Left ventricle myocardium superior (tissue), 1 donor: ENCODE data around the gene KRAS. TPM values are rescaled to one million over a fixed set of nuclear protein-coding genes. Genes with fewer than 3 reads are reported as not detected.
"Not testable (repeated sequence)": the region's sequence is repeated elsewhere in the genome, so short reads cannot be mapped to it uniquely, and the experiment has no call there.

Experiments used
- ATAC-seq: fragments of 200-7000 bp; cut with Tn5 transposase; one replicate; pipeline ENCODE4 v1.9.1; 2020; ENCODE audit warnings: mild to moderate bottlenecking, moderate library complexity
- DNase-seq: peaks from one replicate; pipeline ENCODE4 v3.0.0-alpha.2; 2020
- intact Hi-C: fragments of 100-400 bp; cut with micrococcal nuclease; formaldehyde crosslinking; loops from one replicate; pipeline ENCODE4 v1.11.0; 2022
- long read RNA-seq: library from polyadenylated mRNA; unstranded; transcript quantifications from one replicate; pipeline ENCODE4 v2.0.0, GENCODE V29; 2021
- total RNA-seq: library from RNA; stranded (reverse); fragmentation: NEBNext Ultra II Directional; extraction: Animal tissue kit (Norgen Biotek cat#: 25700); gene quantifications from one replicate; pipeline ENCODE4 v1.2.1, GENCODE V29; 2021
- donor health status: DM: no; HTN: yes; CAD: no; lungs with severe emphysema.

KRAS gene
- 12.1 TPM for total RNA-seq
- long read RNA-seq, full-length matches to known transcripts, result 9 of 17 reads
- long read RNA-seq, partial matches to known transcripts, result 0 of 17 reads
- long read RNA-seq, other reads (novel, unspliced or antisense), result 8 of 17 reads

DNA sequence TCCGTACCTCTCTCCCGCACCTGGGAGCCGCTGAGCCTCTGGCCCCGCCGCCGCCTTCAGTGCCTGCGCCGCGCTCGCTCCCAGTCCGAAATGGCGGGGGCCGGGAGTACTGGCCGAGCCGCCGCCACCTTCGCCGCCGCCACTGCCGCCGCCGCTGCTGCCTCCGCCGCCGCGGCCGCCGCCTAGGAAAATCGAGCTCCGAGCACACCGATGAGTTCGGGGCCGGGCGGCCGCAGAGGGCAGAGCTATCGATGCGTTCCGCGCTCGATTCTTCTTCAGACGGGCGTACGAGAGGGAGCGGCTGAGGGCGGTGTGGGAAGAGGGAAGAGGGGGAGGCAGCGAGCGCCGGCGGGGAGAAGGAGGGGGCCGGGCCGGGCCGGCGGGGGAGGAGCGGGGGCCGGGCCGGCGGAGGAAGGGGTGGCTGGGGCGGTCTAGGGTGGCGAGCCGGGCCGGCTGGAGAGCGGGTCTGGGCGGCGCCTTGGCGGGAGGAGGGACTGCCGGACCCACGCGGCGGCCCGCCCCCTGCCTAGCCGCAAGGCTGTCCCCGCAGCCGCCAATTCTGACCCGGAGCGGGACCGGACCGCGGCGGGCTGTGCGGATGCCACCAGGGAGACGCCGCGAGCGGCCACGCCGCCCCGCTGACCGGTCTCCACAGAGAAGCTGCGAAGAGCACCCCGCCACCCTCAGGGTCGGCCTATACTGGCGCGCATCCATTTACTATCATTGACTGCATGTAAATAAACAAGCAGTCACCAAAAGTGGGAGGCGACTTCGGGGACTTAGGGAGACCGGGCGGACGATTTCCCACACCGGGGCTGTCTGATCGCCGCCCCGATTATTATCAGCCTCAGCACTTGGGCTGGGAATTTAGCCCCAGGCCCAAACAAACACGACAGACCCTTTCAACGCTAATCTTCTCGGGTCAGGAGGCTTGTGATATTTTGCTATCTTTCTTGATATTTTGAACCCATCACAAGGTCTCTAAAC, at the start of gene KRAS:
Gene KRAS, minus strand, starts transcription at position 186 of the 987 bp plus-strand sequence.
- DNase-seq (peak; percentile 98), ATAC-seq (peak; percentile 98)
- intact Hi-C loops, result no loop called here

DNA sequence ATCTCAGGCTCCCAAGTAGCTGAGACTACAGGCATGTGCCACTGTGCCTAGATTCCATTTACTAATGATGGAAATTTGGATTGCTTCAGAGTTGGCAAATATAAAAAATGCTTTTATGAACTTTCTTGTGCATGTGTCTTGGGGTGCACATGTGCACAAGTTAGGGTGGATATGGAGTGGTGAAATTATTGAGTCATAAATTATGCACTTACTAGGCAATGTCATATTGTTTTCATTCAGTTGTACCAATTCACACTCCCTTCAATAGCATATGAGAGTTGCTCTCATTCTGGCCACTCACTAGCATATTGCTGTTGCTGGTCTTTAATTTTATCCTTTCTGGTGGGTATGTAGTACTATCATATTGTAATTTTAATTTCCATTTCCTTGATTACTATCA, 45.7 kb upstream of the KRAS start:
- DNase-seq, result no peak
- ATAC-seq, result no peak
- intact Hi-C loops, result no loop called here

DNA sequence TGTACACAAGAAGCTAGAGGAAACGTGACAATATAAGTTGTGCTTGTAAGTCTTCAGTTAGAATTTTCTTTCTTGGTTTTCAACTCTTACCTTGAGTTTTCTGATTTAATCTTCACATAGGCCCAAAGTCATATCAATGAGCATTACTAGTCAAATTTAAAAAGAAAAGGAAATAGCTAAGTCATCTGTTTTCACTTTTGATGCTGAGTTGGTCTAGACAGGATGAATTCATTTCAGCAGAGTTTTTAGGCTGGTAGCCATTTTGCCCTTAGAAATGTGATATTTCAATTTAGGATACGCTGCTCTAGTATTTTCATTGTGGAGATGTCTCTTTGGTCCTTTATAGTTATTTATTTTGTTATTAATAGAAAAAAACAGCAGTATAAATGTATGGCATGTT, 44.6 kb upstream of the KRAS start:
- intact Hi-C loops, result no loop called here
- ATAC-seq, result no peak
- DNase-seq, result no peak

DNA sequence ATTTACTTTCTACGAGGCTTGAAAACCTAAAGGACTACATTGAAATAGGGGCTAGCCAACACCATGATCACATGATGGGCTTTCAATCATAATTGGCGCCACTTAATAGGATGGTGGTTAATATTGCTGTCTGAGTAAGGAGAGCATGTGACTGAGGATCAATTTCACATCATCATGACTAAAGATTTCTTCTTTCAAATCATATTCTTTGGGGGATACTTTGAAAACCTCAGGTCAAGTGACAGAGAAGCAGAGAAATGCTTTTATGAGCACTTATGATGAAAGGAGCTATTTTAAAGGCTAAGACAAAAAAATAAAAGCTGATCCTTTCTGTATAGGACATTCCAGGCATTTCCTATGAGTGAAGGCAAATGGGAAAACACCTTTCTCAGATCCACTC, 42.9 kb upstream of the KRAS start:
- intact Hi-C loops, result no loop called here
- no peak for ATAC-seq
- DNase-seq, result no peak

DNA sequence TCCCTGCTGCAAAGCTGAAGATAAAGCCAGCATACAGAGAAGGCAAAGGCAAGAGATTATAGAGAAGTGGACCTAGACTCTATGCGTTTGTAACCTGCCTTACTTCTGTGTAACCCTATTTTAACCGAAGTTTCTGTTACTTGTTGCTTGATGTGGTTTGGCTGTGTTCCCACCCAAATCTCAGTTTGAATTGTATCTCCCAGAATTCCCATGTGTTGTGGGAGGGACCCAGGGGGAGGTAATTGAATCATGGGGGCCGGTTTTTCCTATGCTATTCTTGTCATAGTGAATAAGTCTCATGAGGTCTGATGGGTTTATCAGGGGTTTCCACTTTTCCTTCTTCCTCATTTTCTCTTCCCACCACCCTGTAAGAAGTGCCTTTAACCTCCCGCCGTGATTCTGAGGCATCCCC, 42.1 kb upstream of the KRAS start:
- DNase-seq, ATAC-seq, intact Hi-C loops: not testable (repeated sequence)

DNA sequence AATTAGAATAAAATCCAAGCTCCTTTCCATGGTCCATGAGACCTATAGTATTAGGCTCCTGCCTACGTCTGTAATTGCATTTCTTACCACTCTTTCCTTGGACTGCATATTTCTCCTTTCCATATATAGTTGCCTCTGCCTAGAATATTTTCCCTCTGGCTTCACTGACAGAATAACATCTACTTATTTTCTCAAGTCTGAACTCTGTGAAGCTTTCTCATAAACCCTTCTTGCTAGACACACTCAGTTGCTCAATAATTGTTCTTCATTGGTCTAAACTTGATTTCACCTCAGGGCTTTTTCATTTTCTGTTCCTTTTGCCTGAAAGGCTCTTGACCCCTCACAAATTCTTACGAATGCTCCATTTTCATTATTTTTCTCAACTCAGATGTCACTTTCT, 36.9 kb upstream of the KRAS start:
- intact Hi-C loops, result no loop called here
- ATAC-seq (no peak), DNase-seq (no peak)

DNA sequence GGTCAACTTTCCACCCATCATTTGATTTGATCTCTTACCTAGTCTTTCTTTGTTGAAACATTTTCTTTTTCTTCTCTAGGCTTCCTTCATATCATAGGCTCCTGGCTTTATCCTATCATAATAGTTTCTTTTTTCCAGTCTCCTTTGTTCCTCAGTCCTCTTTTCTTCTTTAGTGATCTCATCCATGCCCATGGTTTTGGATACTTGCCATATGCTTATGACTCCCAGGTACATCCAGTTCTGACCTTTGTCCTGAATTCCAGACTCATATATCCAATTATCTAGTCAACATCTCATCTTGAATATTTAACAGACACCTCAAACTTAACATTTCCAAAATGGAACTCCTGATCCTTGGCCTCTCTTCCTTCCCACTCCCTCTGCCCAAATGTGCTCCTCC, 36.1 kb upstream of the KRAS start:
- intact Hi-C loops, result no loop called here
- ATAC-seq (no peak), DNase-seq (no peak)

DNA sequence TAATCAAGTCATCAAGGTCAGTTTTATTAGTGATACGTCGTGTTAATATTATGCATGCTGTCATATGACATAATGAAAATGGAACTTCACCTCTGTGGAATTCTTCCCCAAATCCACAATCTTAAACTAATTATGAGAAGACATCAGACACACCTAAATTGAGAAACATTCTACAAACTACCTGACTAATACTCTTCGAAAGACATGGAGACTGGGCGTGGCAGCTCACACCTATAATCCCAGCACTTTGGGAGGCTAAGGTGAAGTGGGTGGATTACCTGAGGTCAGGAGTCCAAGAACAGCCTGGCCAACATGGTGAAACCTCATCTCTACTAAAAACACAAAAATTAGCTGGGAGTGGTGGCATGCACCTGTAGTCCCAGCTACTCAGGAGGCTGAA, 33.3 kb upstream of the KRAS start:
- intact Hi-C loops, result no loop called here

DNA sequence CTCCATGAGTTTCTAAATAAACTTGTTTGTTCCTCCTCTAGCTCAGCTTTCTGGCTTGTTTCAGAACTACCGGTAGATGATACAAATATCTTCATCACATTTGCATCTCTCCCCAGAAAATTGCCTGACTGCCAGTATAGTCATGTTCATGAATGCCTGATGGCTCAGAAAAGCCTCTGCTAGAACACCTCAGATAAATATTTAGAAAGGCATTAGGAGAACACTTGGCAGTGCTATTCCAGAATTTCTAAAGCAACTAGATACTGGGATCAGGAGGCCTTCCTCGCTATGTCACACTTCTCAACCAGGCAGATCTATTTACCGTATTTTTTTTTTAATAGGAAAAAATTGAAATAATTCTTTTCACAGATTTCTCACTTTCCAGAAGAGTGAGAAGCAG, 32.3 kb upstream of the KRAS start:
- DNase-seq (no peak), ATAC-seq (no peak)
- intact Hi-C loops, result no loop called here

More for the DNA sequence above, 33.3 kb upstream of the KRAS start:
- ATAC-seq (no peak), DNase-seq (no peak)

DNA sequence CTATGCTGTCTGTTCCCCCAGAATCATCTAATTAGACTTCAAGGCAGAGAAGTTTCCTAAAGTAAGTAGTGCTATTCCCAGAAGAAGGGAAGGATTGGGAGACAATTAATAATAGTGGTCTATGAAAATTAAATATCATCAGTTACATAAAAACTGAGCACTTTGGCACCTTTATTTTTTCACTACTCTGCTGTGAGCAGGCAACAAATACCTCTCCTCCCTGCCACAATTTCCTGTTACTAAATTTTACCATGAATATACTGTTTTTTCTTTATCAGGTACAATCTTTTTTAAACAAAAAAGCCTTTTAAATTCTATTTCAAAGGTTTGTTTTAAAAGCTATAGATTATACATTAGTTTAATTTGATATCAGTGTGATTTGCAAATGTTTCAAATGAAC, 29.4 kb upstream of the KRAS start:
- intact Hi-C loops, result no loop called here

DNA sequence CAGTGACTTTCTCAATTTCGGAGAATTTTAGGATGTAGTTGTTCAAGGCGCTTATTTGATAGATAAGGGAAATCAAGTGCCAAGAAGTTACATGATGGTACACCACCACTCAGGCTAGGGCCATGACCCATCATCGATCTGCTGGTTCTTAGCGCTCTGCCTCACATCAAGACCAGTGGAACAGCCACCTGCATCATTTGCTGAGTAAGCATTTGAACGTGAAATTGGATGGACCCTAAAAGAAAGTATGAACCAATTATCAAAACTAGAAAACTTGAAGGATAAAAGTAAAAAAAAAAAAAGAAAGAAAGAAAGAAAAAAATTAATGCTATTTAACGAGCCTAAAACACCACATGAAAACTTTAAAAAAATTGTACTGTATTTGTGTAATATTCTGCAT, 27.5 kb upstream of the KRAS start:
- DNase-seq, result no peak
- intact Hi-C loops, result no loop called here
- ATAC-seq, result no peak

More for the DNA sequence above, 29.4 kb upstream of the KRAS start:
- ATAC-seq (no peak), DNase-seq (no peak)

DNA sequence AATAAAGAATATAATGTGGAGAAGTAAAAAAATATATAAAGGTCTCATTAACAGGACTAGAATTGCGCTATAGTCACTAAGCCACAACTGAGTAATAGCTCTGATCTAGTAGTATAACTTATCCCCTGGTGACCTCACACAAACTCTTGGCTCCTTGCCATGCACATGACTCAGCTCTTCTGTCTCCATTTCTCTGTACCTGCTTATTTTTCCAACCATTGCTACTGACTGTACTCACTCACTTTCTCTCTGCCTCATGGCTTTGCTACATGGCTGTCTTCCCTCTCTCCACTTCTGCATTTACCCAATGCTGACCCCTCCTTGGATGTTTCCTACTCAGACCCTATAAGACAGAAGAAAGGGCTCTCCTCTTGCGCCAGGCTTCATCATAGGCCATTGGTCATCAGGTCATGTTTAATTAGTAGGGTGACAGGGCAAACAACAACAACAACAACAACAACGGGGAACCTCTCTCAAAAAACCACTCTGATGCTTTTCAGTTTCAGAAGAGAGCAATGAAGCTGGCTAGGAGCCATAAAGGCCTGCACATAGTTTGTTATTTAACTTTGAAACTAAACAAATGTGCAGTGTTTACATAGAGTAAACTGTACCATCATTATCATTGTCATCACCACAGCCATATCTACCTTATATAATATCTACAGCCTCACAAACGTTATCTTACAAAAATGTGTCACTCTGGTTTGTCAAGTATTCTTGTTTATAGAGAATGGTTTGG, 25.6 kb upstream of the KRAS start:
- intact Hi-C loops, result no loop called here
- DNase-seq (no peak), ATAC-seq (no peak)

DNA sequence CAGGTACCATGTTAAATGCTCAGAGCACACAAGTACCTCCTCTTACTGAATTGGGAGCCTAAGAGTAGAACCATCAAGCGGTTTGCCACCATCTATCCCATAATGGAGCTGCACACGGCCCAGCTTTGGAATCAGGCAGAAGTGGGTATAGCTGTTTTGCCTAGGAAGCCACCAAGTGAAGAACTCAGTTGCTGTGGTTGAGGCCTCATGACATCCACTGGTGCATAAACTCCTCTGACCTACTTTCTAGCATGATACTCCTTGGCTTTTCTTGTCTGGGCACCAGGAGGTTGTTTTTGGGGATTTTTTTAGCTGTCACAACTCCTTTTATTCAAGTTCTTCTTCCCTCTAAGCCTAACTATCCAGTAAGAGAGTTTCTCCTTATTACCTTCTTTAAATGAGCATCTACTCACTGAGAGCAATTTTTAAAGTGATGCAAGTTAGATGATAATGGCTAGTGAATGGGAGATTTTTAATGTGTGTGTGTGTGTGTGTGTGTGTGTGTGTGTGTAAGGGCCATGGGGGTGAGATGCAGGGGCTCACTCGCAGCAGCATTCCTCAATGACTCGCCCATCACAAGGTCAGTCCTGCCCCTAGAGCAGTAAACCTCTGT, 20.9 kb upstream of the KRAS start:
- DNase-seq (no peak), ATAC-seq (no peak)
- intact Hi-C loops, result no loop called here

DNA sequence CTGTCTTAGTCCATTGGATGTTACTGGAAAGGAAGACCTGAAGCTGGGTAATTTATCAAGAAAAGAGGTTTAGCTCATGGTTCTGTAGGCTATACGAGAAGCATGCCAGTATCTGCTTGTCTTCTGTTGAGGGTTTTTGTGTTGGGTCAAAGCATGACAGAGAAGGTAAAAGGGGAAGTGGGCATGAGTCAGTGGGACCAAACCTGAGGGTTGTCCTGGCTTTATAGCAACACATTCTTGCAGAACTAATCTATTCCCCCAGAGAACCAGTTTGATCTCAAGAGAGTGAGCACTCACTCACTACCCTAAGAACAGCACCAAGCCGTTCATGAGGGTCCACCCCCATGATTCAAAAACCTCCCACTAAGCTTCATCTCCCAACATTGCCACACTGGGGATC, 19.0 kb upstream of the KRAS start:
- DNase-seq (no peak), ATAC-seq (no peak)
- intact Hi-C loops, result no loop called here

DNA sequence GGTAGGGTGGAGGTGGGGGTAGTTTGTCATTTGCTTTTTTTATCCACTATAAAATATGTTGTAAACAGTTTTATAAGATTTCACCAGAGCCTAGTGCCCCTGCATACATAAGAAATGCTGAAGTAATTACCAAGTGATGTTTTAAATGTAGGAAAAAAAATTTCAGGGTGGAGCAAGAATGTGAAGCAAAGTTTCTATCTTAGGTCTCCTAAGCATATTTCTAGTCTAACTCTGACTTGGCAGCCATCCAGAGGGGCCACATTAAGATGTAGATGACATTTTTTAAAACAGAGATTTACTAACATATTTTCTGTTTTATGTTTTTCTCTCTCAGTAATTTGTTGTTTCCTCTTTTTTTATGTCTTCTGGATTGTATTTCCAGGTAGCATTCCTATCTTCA, 15.8 kb upstream of the KRAS start:
- ATAC-seq (no peak), DNase-seq (no peak)
- intact Hi-C loops, result no loop called here

DNA sequence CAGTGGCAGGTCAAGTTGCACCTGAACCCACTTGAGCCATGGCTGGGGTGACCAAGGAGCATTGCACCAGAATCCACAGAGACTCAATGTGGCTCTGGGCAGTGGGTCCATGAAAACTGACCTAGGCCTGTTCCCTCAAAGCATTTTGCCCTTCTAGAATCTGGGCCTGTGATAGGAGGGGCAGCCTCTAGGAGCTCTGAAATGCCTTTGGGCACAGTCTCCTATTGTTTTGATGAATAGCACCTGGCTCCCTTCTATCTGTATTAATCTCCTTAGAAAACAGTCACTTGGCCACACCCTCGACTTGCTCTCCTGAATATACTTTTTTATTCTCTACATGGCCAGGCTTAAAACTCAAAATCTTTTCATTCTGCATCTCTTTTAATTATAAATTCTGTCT, 14.1 kb upstream of the KRAS start:
- ATAC-seq, result no peak

DNA sequence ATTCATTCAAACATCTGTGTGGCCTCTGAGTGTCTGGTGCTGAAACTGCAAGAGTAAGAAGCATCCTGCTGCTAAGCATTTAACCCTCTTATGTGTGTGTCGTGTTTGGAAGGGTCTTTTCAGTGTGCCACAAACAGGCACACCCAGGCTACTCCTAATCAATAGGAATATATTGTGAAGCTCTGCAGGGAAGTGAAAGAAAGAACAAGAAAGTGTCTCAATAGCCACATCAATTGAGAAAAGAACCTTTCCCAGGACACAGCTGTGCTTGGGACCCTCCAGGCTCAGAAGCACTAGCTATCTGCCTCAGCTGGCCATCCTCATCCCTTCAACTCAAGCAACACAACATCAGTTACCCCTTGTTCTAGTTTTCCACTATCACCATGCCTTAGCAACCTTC, 13.4 kb upstream of the KRAS start:
- intact Hi-C loops, result no loop called here
- no peak for ATAC-seq
- no peak for DNase-seq

More for the DNA sequence above, 14.1 kb upstream of the KRAS start:
- DNase-seq, result no peak
- intact Hi-C loops, result no loop called here

DNA sequence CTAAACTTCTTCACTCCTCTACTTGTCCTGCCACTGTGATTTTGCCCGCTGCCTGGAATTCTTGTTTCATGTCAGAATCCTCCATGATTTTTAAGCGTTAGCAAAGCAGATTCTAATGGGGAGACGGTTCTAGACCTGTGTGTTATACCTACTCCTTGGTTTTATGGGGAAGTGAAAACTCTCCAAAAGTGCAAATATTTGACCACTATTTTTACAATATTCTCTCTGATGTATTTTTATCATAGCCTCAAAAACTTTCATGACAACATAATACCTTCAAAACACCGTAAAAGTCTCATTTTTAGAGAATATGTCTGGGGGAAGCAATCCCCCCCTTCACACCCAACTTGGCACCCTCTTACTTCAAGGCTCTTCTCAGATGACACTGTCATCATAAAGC, 12.9 kb upstream of the KRAS start:
- DNase-seq, result no peak
- intact Hi-C loops, result no loop called here
- no peak for ATAC-seq

DNA sequence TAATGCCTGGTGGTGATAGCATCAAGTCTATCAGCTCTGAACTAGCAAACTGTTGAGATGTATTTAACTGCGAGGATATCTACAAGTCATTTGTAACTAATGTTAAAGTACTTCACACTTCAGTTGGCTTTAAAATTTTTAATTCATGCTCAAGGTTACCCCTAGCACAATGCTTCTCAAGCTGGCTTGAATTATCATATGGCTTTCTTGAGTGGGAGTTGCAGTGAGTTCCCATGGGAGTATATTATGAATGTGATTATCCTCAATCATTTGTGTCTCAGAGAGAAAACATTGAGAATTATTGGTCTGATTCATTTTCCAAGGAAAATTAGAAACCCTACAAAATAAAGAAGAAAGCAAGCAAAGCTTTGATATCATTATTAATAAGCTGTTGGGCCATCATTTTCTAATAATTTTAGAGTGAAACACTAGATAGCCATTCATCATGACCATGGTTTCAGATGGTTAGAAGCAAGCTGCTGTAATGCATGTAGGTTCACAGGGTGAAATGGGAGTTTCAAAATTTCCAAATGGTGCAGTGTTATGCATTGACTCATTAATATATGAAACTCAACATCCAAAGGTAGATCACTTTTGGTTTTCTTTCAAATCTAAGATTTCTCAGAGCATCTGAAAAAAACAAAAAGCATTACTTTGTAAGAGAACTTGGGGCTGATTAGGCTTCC, 11.8 kb upstream of the KRAS start:
- DNase-seq (no peak), ATAC-seq (no peak)
- intact Hi-C loops, result no loop called here
